Mesenchymal stem cell (in vitro differentiated cells and primary cell): ENCODE results near the gene COMMD3.

Experiments used
- DNase-seq: peaks from one replicate; pipeline ENCODE4 v3.0.0-alpha.2; 2013
- H2AFZ ChIP-seq: one replicate; pipeline ENCODE4 v1.6.1; 2013; ENCODE audit warnings: low read depth, mild to moderate bottlenecking, control low read depth, inconsistent platforms, low read length, moderate library complexity
- H2AK5ac ChIP-seq: 2 replicates; pipeline ENCODE4 v1.6.1; 2013; ENCODE audit warnings: low read length, moderate library complexity, mild to moderate bottlenecking, inconsistent platforms; ENCODE audit not compliant: severe bottlenecking
- H2BK120ac ChIP-seq: one replicate; pipeline ENCODE4 v1.6.1; 2013; ENCODE audit warnings: low read depth, mild to moderate bottlenecking, inconsistent platforms, low read length, moderate library complexity
- H2BK12ac ChIP-seq, 2 experiments: one replicate each; pipeline ENCODE4 v1.6.1; 2013; ENCODE audit warnings: inconsistent platforms in 2 of 2, low read length in 2 of 2, mild to moderate bottlenecking in 2 of 2, moderate library complexity in 2 of 2, control low read depth in 1 of 2
- H2BK15ac ChIP-seq: one replicate; pipeline ENCODE4 v1.6.1; 2013; ENCODE audit warnings: mild to moderate bottlenecking, low read depth, inconsistent platforms; ENCODE audit not compliant: poor library complexity, severe bottlenecking
- H2BK5ac ChIP-seq: 2 replicates; pipeline ENCODE4 v1.6.1; 2013; ENCODE audit warnings: low read depth, mild to moderate bottlenecking, low read length, control low read depth, inconsistent platforms; ENCODE audit not compliant: poor library complexity, severe bottlenecking
- H3K14ac ChIP-seq, 2 experiments: one replicate each; pipeline ENCODE4 v1.6.1; 2013; ENCODE audit warnings: inconsistent platforms in 2 of 2, low read length in 2 of 2, control low read depth in 1 of 2, mild to moderate bottlenecking in 1 of 2, moderate library complexity in 1 of 2
- H3K18ac ChIP-seq, 2 experiments: one replicate each; pipeline ENCODE4 v1.6.1; 2013; ENCODE audit warnings: inconsistent platforms in 2 of 2, low read length in 2 of 2, control low read depth in 1 of 2, low read depth in 1 of 2, mild to moderate bottlenecking in 1 of 2
- H3K23ac ChIP-seq, 2 experiments: one replicate each; pipeline ENCODE4 v1.6.1; 2013; ENCODE audit warnings: inconsistent platforms in 2 of 2, low read length in 2 of 2, mild to moderate bottlenecking in 2 of 2, moderate library complexity in 2 of 2, control low read depth in 1 of 2
- H3K27ac ChIP-seq: 2 replicates; pipeline ENCODE4 v1.5.1; 2013; ENCODE audit warnings: mild to moderate bottlenecking, moderate library complexity, low read length, control low read depth, inconsistent platforms; ENCODE audit not compliant: poor library complexity, severe bottlenecking
- H3K27me3 ChIP-seq, 2 experiments: 2 replicates each; pipeline versions ENCODE4 v1.6.1 to v1.7.0; 2013; ENCODE audit warnings: low read length in 2 of 2, mild to moderate bottlenecking in 2 of 2, moderate library complexity in 2 of 2, control low read depth in 1 of 2, inconsistent platforms in 1 of 2; ENCODE audit not compliant: control insufficient read depth in 1 of 2, insufficient read depth in 1 of 2
- H3K36me3 ChIP-seq, 2 experiments: 2 replicates each; pipeline versions ENCODE4 v1.6.1 to v1.7.0; 2013; ENCODE audit warnings: low read length in 2 of 2, control low read depth in 1 of 2, inconsistent platforms in 1 of 2, low read depth in 1 of 2, mild to moderate bottlenecking in 1 of 2; ENCODE audit not compliant: insufficient read depth in 2 of 2, control insufficient read depth in 1 of 2
- H3K4ac ChIP-seq, 2 experiments: one replicate each; pipeline ENCODE4 v1.6.1; 2013; ENCODE audit warnings: inconsistent platforms in 2 of 2, low read length in 2 of 2, mild to moderate bottlenecking in 2 of 2, moderate library complexity in 2 of 2, control low read depth in 1 of 2, low read depth in 1 of 2
- H3K4me1 ChIP-seq: 2 replicates; pipeline ENCODE4 v1.6.1; 2013; ENCODE audit warnings: low read depth, low read length, control low read depth; ENCODE audit not compliant: control insufficient read depth, insufficient read depth
- H3K4me2 ChIP-seq: 2 replicates; pipeline ENCODE4 v1.6.1; 2013; ENCODE audit warnings: low read length, mild to moderate bottlenecking, inconsistent platforms; ENCODE audit not compliant: poor library complexity, severe bottlenecking
- H3K4me3 ChIP-seq, 2 experiments: 2 replicates each; pipeline versions ENCODE4 v1.5.1 to v1.7.0; 2013; ENCODE audit warnings: low read length in 2 of 2, mild to moderate bottlenecking in 2 of 2, control low read depth in 1 of 2, low read depth in 1 of 2; ENCODE audit not compliant: insufficient read depth in 1 of 2
- H3K79me1 ChIP-seq: replicated peaks from 2 replicates; pipeline ENCODE4 v1.6.1; 2013; ENCODE audit warnings: mild to moderate bottlenecking, control low read depth, low read length, inconsistent platforms; ENCODE audit not compliant: poor library complexity, severe bottlenecking
- H3K9ac ChIP-seq: 2 replicates; pipeline ENCODE4 v1.7.0; 2013; ENCODE audit warnings: mild to moderate bottlenecking, low read length, moderate library complexity
- H3K9me3 ChIP-seq: 2 replicates; pipeline ENCODE4 v1.7.0; 2013; ENCODE audit warnings: mild to moderate bottlenecking, low read length; ENCODE audit not compliant: control insufficient read depth
- H4K8ac ChIP-seq: one replicate; pipeline ENCODE4 v1.6.1; 2013; ENCODE audit warnings: inconsistent platforms, mild to moderate bottlenecking, low read length, moderate library complexity
- H4K91ac ChIP-seq: one replicate; pipeline ENCODE4 v1.6.1; 2013; ENCODE audit warnings: mild to moderate bottlenecking, low read length, inconsistent platforms
- WGBS: methylation state at CpG from one replicate; pipeline ENCODE4 v1.1.7; 2013; ENCODE audit warnings: mixed read lengths; 5-methylcytosine and 5-hydroxymethylcytosine counted together

Gene COMMD3

DNA sequence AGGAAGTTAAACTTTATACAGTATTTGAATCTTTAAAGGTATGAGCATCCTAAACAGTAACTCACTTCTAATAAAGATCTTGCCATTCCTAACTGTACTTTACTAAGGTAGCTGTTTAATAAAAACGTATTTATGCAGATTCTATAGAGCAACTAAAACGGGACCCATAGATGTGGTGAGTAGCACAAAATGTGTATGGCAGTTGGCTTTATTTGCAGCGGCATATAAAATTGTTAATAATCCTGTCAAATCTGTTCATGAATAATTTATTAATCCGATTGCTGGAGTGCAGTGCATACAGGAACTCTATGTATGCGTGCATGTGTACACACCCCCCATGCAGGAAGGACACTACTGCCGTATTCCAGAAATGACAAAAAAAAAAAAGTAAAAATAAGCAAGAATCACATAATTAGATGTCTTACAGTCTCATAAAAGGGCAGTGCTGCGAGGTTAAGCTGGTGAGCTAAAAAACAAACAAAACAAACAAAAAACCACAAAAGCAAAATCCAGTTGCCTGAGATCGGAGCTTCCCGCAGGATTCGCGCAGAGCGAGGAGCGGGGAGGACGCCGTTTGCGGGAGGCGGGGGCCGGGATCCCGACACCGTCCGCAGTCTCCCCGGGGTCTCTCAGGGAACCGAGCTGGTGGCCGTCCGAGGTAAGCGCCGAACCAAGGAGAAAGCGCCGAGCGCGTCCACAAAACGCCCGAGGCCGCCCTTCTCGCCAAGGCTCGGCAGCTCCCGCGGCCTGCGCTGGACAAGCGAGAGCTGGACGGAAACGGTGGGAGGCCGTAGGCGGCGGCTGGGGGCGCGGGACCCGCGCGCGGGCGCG, 518 bp upstream of the COMMD3 start:
- Histone ChIP-seq H2BK12ac (peak overlapping the region in 1 of 2 experiments; percentile 73), H2BK15ac (peak overlapping the region; percentile 99), H3K4ac (peak overlapping the region in 1 of 2 experiments; percentile 96), H2AK5ac (no peak overlapping the region), H3K14ac (peak overlapping the region; percentile 86 to 99), H3K27ac (no peak overlapping the region), H2BK120ac (peak overlapping the region; percentile 98), H3K18ac (peak overlapping the region; percentile 91 to 94), H3K4me2 (peak overlapping the region; percentile 98), H3K27me3 (no peaks in the 10 kb centered on the region), H3K9me3 (no peaks in the 10 kb centered on the region), H2BK5ac (peak overlapping the region; percentile 89), H3K79me1 (peaks cover 5% of the 10 kb centered on the region), H2AFZ (peak overlapping the region; percentile 89), H3K9ac (peak overlapping the region; percentile 96), H4K8ac (peak overlapping the region; percentile 95), H3K4me1 (no peaks in the 10 kb centered on the region), H4K91ac (peak overlapping the region; percentile 95), H3K23ac (peak overlapping the region in 1 of 2 experiments; percentile 77), H3K4me3 (peak overlapping the region; percentile 84 to 87), H3K36me3 (no peaks in the 10 kb centered on the region)
- DNase-seq, result no peak
- 3% methylated on average over 37 of the region's 53 CpGs for WGBS

DNA sequence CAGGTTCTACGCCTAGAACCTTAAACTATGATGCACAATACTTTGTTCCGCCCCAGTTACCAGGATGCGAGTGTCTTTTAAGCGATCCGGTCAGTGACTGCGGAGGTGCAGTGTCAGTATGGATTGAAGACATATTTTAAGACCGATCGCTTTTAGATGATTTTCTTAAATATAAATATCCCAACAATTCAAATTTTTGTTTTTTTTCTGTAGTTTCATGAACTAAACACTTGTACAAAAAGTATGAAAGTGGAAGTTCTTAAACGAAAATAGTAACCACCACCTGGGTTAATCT, 835 bp downstream of the COMMD3 start:
- Histone ChIP-seq H3K27ac (no peak overlapping the region), H2BK15ac (no peak overlapping the region), H3K27me3 (peaks cover 0 to 1% of the 10 kb centered on the region in 2 experiments), H3K9ac (peak overlapping the region; percentile 96), H2BK12ac (no peak overlapping the region), H3K79me1 (peaks cover 5% of the 10 kb centered on the region), H3K9me3 (no peaks in the 10 kb centered on the region), H4K91ac (no peak overlapping the region), H2BK5ac (no peak overlapping the region), H2AFZ (peak overlapping the region; percentile 7), H2BK120ac (no peak overlapping the region), H3K4me1 (no peaks in the 10 kb centered on the region), H3K36me3 (no peaks in the 10 kb centered on the region), H3K4me2 (peak overlapping the region; percentile 71), H2AK5ac (no peak overlapping the region), H3K4ac (peak overlapping the region in 1 of 2 experiments; percentile 65), H3K23ac (no peak overlapping the region), H3K14ac (no peak overlapping the region), H4K8ac (peak overlapping the region; percentile 85), H3K4me3 (peak overlapping the region; percentile 84 to 87), H3K18ac (peak overlapping the region in 1 of 2 experiments; percentile 79)
- peak; percentile 30 for DNase-seq
- 25% methylated on average over 1 of the region's 9 CpGs for WGBS

DNA sequence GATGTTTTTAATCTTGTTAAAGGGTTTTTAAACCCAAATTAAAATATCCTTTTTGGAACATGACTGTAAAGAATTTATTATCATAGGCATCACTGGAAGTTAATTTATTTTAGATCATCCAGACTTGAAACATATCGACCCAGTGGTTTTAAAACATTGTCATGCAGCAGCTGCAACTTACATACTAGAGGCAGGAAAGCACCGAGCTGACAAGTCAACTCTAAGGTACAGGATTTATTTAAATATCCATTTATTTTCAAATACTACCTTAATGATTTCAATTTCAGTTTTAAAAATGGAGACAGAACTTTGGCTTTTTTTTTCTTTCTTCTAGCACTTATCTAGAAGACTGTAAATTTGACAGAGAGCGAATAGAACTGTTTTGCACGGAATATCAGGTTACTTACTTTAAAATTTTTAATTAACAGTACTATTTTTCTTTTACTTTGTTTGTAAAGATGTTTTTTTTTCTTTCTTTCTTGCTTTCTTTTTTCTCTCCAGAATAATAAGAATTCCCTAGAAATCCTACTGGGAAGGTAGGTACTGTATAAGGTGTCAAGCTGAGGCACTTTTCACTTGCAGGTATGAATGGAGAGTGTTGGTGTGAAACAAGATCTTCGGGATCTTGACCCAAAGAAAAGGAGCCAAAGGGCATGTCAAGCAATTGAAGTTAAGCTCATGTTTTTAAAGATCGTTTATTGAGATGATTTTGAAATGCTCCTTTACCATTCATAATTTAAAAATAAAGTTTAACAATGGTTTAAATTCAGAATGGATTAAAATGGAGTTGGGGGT, 1.8 kb downstream of the COMMD3 start:
- Histone ChIP-seq H3K79me1 (peaks cover 5% of the 10 kb centered on the region), H3K9ac (peak overlapping the region; percentile 96), H3K9me3 (no peaks in the 10 kb centered on the region), H3K4ac (no peak overlapping the region), H3K4me2 (no peak overlapping the region), H2AFZ (no peak overlapping the region), H3K4me3 (peak overlapping the region in 1 of 2 experiments; percentile 87), H3K18ac (no peak overlapping the region), H3K23ac (no peak overlapping the region), H4K8ac (no peak overlapping the region), H2BK120ac (no peak overlapping the region), H4K91ac (no peak overlapping the region), H2AK5ac (no peak overlapping the region), H3K14ac (no peak overlapping the region), H3K36me3 (no peaks in the 10 kb centered on the region), H3K27ac (no peak overlapping the region), H2BK5ac (no peak overlapping the region), H3K4me1 (no peaks in the 10 kb centered on the region), H2BK12ac (no peak overlapping the region), H2BK15ac (no peak overlapping the region), H3K27me3 (peaks cover 9 to 11% of the 10 kb centered on the region in 2 experiments)
- 56% methylated on average over 3 of the region's 6 CpGs for WGBS
- DNase-seq, result no peak

DNA sequence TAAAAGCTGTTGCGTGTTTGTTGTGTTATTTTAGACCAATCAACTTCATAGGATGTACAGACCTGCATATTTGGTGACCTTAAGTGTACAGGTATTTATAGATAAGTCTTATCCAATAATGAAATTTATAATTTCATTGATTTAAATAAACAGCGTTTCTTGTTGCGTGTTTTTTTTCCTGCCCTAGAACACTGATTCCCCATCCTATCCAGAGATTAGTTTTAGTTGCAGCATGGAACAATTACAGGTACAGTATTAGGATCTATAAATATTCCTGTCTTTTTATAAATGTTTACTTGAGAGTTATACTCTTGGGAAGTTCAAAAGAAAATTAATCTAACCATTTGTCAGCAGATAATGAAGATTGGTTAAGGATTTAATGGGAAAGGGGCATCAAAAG, 2.6 kb downstream of the COMMD3 start:
- Histone ChIP-seq H4K91ac (no peak overlapping the region), H2AK5ac (no peak overlapping the region), H2BK5ac (no peak overlapping the region), H3K4me1 (no peaks in the 10 kb centered on the region), H3K14ac (no peak overlapping the region), H3K27ac (no peak overlapping the region), H3K4ac (no peak overlapping the region), H3K9me3 (no peaks in the 10 kb centered on the region), H3K79me1 (peaks cover 8% of the 10 kb centered on the region), H3K4me2 (no peak overlapping the region), H3K9ac (no peak overlapping the region), H3K36me3 (no peaks in the 10 kb centered on the region), H2BK120ac (no peak overlapping the region), H3K23ac (no peak overlapping the region), H3K27me3 (peaks cover 16% of the 10 kb centered on the region in 2 experiments), H2AFZ (no peak overlapping the region), H3K18ac (no peak overlapping the region), H2BK12ac (no peak overlapping the region), H2BK15ac (no peak overlapping the region), H3K4me3 (no peak overlapping the region), H4K8ac (no peak overlapping the region)
- no peak for DNase-seq
- no CpG with 5 or more reads among the region's 3 CpGs for WGBS
